HepG2 (cell line): ENCODE measurements around the gene TSC22D4. TPM values are rescaled to one million over a fixed set of nuclear protein-coding genes. Genes with fewer than 3 reads are reported as not detected.
A peak's percentile ranks its signal among the peaks of the same experiment; 100 is the strongest.

ENCODE experiments used
- ATAC-seq: fragments of 200-7000 bp; cut with Tn5 transposase; 3 replicates; pipeline ENCODE4 v1.9.1; 2020; ENCODE audit warnings: mild to moderate bottlenecking, moderate library complexity
- BruUV-seq: library from RNA; stranded (reverse); fragments of 400-500 nt; replicated peaks from 2 replicates; lab custom pipeline; 2021; lab: Mats Ljungman, UMichigan
- CTCF ChIA-PET: fragments of 300-600 bp; formaldehyde crosslinking; extraction: SDS; loops from one replicate; lab custom pipeline; 2021; ENCODE audit warnings: low total read pairs, inconsistent platforms, low intra/inter-chr PET ratio; lab: Yijun Ruan, JAX
- POLR2A ChIA-PET: fragments of 350-600 bp; sonication (Branson Sonifier 250); formaldehyde crosslinking; loops from one replicate; lab custom pipeline; 2020; ENCODE audit warnings: antibody characterized with exemption, inconsistent platforms; lab: Yijun Ruan, JAX
- DNase-seq: peaks from one replicate; pipeline ENCODE4 v3.0.0-alpha.2; 2015; ENCODE audit warnings: low spot score
- FAIRE-seq: peaks from 3 replicates; lab custom pipeline; 2011; peaks lifted over from hg19 to GRCh38; lab: Jason Lieb, UNC
- H2AFZ ChIP-seq: one replicate; pipeline ENCODE4 v1.6.1; 2011; ENCODE audit warnings: low read length, inconsistent platforms
- H3K27ac ChIP-seq: fragments of 300-600 bp; 3 replicates; pipeline ENCODE4 v1.8.0; 2011; ENCODE audit warnings: mixed run types, mild to moderate bottlenecking, mixed read lengths, low read length, inconsistent platforms; ENCODE audit not compliant: insufficient read depth; ENCODE audit errors: extremely low read length
- H3K27me3 ChIP-seq, 2 experiments: fragments of 200-600 bp in 1 of 2; 2 replicates in 1 of 2; 3 replicates in 1 of 2; pipeline versions ENCODE4 v1.6.0 to v1.8.0; 2011; ENCODE audit warnings: low read length in 2 of 2, mild to moderate bottlenecking in 2 of 2, moderate library complexity in 2 of 2, inconsistent platforms in 1 of 2; ENCODE audit not compliant: insufficient read depth in 2 of 2, control insufficient read depth in 1 of 2
- H3K36me3 ChIP-seq, 2 experiments: fragments of 200-600 bp in 1 of 2; replicated peaks in 1 of 2; 2 replicates in 1 of 2; 3 replicates in 1 of 2; pipeline versions ENCODE4 v1.5.1 to v1.8.0; 2011; ENCODE audit warnings: low read length in 2 of 2, inconsistent platforms in 1 of 2; ENCODE audit not compliant: insufficient read depth in 2 of 2, control insufficient read depth in 1 of 2
- H3K4me1 ChIP-seq: 2 replicates; pipeline ENCODE4 v1.5.1; 2012; ENCODE audit warnings: low read length, inconsistent platforms; ENCODE audit not compliant: insufficient read depth
- H3K4me2 ChIP-seq: 2 replicates; pipeline ENCODE4 v1.6.0; 2011; ENCODE audit warnings: low read depth, low read length, inconsistent platforms
- H3K4me3 ChIP-seq, 3 experiments: fragments of 200-600 bp in 1 of 3; sonication (generic), shearing (Covaris generic) in 1 of 3; replicated peaks in 1 of 3; 2 replicates each; pipeline ENCODE4 v1.5.1; 2011 to 2016; ENCODE audit warnings: low read length in 3 of 3, inconsistent platforms in 2 of 3, low read depth in 2 of 3, mild to moderate bottlenecking in 2 of 3, control low read depth in 1 of 3, mixed read lengths in 1 of 3; ENCODE audit not compliant: insufficient read depth in 1 of 3
- H3K79me2 ChIP-seq: one replicate; pipeline ENCODE4 v1.6.1; 2011; ENCODE audit warnings: low read length, inconsistent platforms; ENCODE audit not compliant: insufficient read depth
- H3K9ac ChIP-seq: 2 replicates; pipeline ENCODE4 v1.6.0; 2011; ENCODE audit warnings: mild to moderate bottlenecking, low read depth, low read length, inconsistent platforms; ENCODE audit not compliant: insufficient read depth
- H3K9me3 ChIP-seq: 2 replicates; pipeline ENCODE4 v1.5.1; 2012; ENCODE audit warnings: mild to moderate bottlenecking, low read length
- H4K20me1 ChIP-seq: 2 replicates; pipeline ENCODE4 v1.6.0; 2011; ENCODE audit warnings: inconsistent platforms, mild to moderate bottlenecking, low read length, moderate library complexity; ENCODE audit not compliant: insufficient read depth
- ADNP ChIP-seq: sonication (generic); formaldehyde crosslinking; IDR thresholded peaks from 2 replicates; pipeline ENCODE4 v1.4.0; 2020; ENCODE audit warnings: missing genetic modification reagents
- CBX1 ChIP-seq: IDR thresholded peaks from one replicate; pipeline ENCODE4 v1.6.1; 2016; ENCODE audit warnings: antibody characterized with exemption, low read depth
- EEA1 ChIP-seq: sonication (generic); formaldehyde crosslinking; IDR thresholded peaks from 2 replicates; pipeline ENCODE4 v1.5.1; 2020; ENCODE audit warnings: mild to moderate bottlenecking, missing genetic modification reagents, borderline replicate concordance
- FOXM1 ChIP-seq: sonication (generic); formaldehyde crosslinking; IDR thresholded peaks from 2 replicates; pipeline ENCODE4 v1.5.0; 2020; ENCODE audit warnings: missing genetic modification reagents
- GATAD1 ChIP-seq: IDR thresholded peaks from 2 replicates; pipeline ENCODE4 v1.6.1; 2016; ENCODE audit warnings: missing genetic modification reagents, missing compliant biosample characterization
- HOXD1 ChIP-seq: sonication (generic); formaldehyde crosslinking; IDR thresholded peaks from 2 replicates; pipeline ENCODE4 v1.5.0; 2020; ENCODE audit warnings: missing genetic modification reagents
- ONECUT2 ChIP-seq: sonication (generic); formaldehyde crosslinking; IDR thresholded peaks from 2 replicates; pipeline ENCODE4 v1.4.0; 2020; ENCODE audit warnings: missing genetic modification reagents
- PHF20 ChIP-seq: sonication (generic); formaldehyde crosslinking; IDR thresholded peaks from 2 replicates; pipeline ENCODE4 v1.5.0; 2020; ENCODE audit warnings: mild to moderate bottlenecking, missing genetic modification reagents
- SMAD3 ChIP-seq: sonication (generic); formaldehyde crosslinking; IDR thresholded peaks from 2 replicates; pipeline ENCODE4 v1.4.0; 2020; ENCODE audit warnings: missing genetic modification reagents
- SNRNP70 ChIP-seq: fragments of 200-400 bp; formaldehyde crosslinking; IDR thresholded peaks from 2 replicates; pipeline ENCODE4 v1.6.1; 2017; ENCODE audit warnings: mild to moderate bottlenecking, low read depth, low read length, moderate library complexity
- SPEN ChIP-seq: sonication (generic); formaldehyde crosslinking; IDR thresholded peaks from 2 replicates; pipeline ENCODE4 v1.5.1; 2020; ENCODE audit warnings: low read depth, mild to moderate bottlenecking, missing genetic modification reagents
- ZFP36L2 ChIP-seq: sonication (generic); formaldehyde crosslinking; IDR thresholded peaks from 2 replicates; pipeline ENCODE4 v1.4.0; 2020; ENCODE audit warnings: missing genetic modification reagents
- ZNF496 ChIP-seq: sonication (generic); formaldehyde crosslinking; IDR thresholded peaks from 2 replicates; pipeline ENCODE4 v1.8.1; 2023; ENCODE audit warnings: mild to moderate bottlenecking, moderate library complexity, missing genetic modification reagents; ENCODE audit not compliant: insufficient replicate concordance
- ZNF547 ChIP-seq: sonication (generic); formaldehyde crosslinking; IDR thresholded peaks from 2 replicates; pipeline ENCODE4 v1.5.1; 2020; ENCODE audit warnings: mild to moderate bottlenecking, missing genetic modification reagents
- ZNF646 ChIP-seq: sonication (generic); formaldehyde crosslinking; IDR thresholded peaks from 2 replicates; pipeline ENCODE4 v1.9.0; 2021; ENCODE audit warnings: mild to moderate bottlenecking, missing genetic modification reagents
- ZNF678 ChIP-seq: sonication (generic); formaldehyde crosslinking; IDR thresholded peaks from 2 replicates; pipeline ENCODE4 v1.4.0; 2020; ENCODE audit warnings: mild to moderate bottlenecking, missing genetic modification reagents
- ZNF709 ChIP-seq: sonication (generic); formaldehyde crosslinking; IDR thresholded peaks from 2 replicates; pipeline ENCODE4 v1.5.0; 2020; ENCODE audit warnings: mild to moderate bottlenecking, missing genetic modification reagents
- ZNF841 ChIP-seq: sonication (generic); formaldehyde crosslinking; IDR thresholded peaks from 2 replicates; pipeline ENCODE4 v1.8.1; 2023; ENCODE audit warnings: missing genetic modification reagents, borderline replicate concordance
- ZNF883 ChIP-seq: sonication (generic); formaldehyde crosslinking; IDR thresholded peaks from 2 replicates; pipeline ENCODE4 v1.5.1; 2020; ENCODE audit warnings: mild to moderate bottlenecking, missing genetic modification reagents; ENCODE audit errors: not compliant biosample characterization
- WGBS: methylation state at CpG from one replicate; pipeline ENCODE4 v1.1.6; 2017; ENCODE audit warnings: low lambda C conversion rate; 5-methylcytosine and 5-hydroxymethylcytosine counted together
- in situ Hi-C: cut with HindIII; loops from 2 replicates; pipeline ENCODE4 v1.10.0; 2017; ENCODE audit warnings: low pct_unique_long_range_greater_than_20kb; ENCODE audit not compliant: extremely low pct_ligation_motif_present
- intact Hi-C: fragments of 100-400 bp; cut with micrococcal nuclease; formaldehyde crosslinking; loops from one replicate; pipeline ENCODE4 v1.10.0; 2022; ENCODE audit not compliant: unreplicated experiment
- polyA plus RNA-seq, 8 experiments: library from polyadenylated mRNA; depleted of rRNA in 3 of 8; stranded (reverse) in 7 of 8; unstranded in 1 of 8; fragments of >200 nt; fragmentation: Illumina TruSeq in 4 of 8; extraction: Trizol in 4 of 8; gene quantifications; 2 replicates each; pipeline versions ENCODE4 v1.2.1 to v1.2.3, GENCODE V29; 2011 to 2016; ENCODE audit warnings: low read depth in 4 of 8, missing spikeins in 1 of 8, mixed read lengths in 1 of 8; ENCODE audit not compliant: insufficient read depth in 1 of 8
- total RNA-seq, 5 experiments: library from RNA; depleted of rRNA; stranded (reverse); fragments of >200 nt; fragmentation: Illumina TruSeq; extraction: Trizol; gene quantifications; 2 replicates each; pipeline ENCODE4 v1.2.3, GENCODE V29; 2016; ENCODE audit warnings: low read depth in 1 of 5

Gene TSC22D4
- total and polyA plus RNA-seq, 2 of the 13 experiments (the other 11 are each of a cell fraction or from before 2014, with no cell fraction given): 7.7 to 8.7 TPM

GRCh38 chr7:100482728-100483089, 3.7 kb upstream of the TSC22D4 start (continued):
- TF ChIP-seq ZNF547 (CRISPR knock-in tag) (no peak), FOXM1 (no peak), GATAD1 (CRISPR knock-in tag) (no peak), SPEN (CRISPR knock-in tag) (no peak), ADNP (CRISPR knock-in tag) (peak; percentile 59; the same call in 1 of the 2 replicates), ZNF709 (CRISPR knock-in tag) (0 out of 2 replicates have a peak, but pooled peaks have one; percentile 61), ZNF496 (CRISPR knock-in tag) (no peak), SNRNP70 (no peak), SMAD3 (CRISPR knock-in tag) (no peak), HOXD1 (CRISPR knock-in tag) (no peak), ONECUT2 (CRISPR knock-in tag) (no peak), ZNF883 (CRISPR knock-in tag) (no peak), ZNF841 (CRISPR knock-in tag) (no peak), ZFP36L2 (CRISPR knock-in tag) (no peak)
- TF ChIP-seq, all 625 proteins: peak for 10

GRCh38 chr7:100481466-100481865, 2.5 kb upstream of the TSC22D4 start:
- in situ Hi-C loops (no loop called here), intact Hi-C loops (loop anchor here (5.0 kb wide), 1 partner anchor 701 kb away; the partner anchor contains the start of gene NAT16)
- no peak for FAIRE-seq
- Histone ChIP-seq H3K4me1 (peaks cover 51% of the 10 kb centered on the region), H3K4me3 (no peak overlapping the region), H4K20me1 (no peaks in the 10 kb centered on the region), H3K27ac (no peak overlapping the region), H2AFZ (no peak overlapping the region), H3K79me2 (peaks cover 1% of the 10 kb centered on the region), H3K9ac (no peak overlapping the region), H3K27me3 (peaks cover 2 to 37% of the 10 kb centered on the region in 2 experiments; a peak in 3 of 5 replicates), H3K9me3 (no peaks in the 10 kb centered on the region), H3K4me2 (no peak overlapping the region), H3K36me3 (no peaks in the 10 kb centered on the region)
- no peak for ATAC-seq
- POLR2A ChIA-PET: interaction anchor here (0.8 kb wide), 1 partner anchor 16 kb away, joined by 3 read pairs; no protein-coding TSS in a partner anchor
- CTCF ChIA-PET: interaction anchor here (3.3 kb wide), 1 partner anchor 12 kb away, joined by 32 read pairs; no protein-coding TSS in a partner anchor
- DNase-seq: no peak
- WGBS: 10% methylated on average over 1 of the region's 1 CpG
- no TSS peak for BruUV-seq
- no peak for TF ChIP-seq EEA1 (CRISPR knock-in tag)
- no peak for TF ChIP-seq PHF20 (CRISPR knock-in tag)
- no peak for TF ChIP-seq CBX1
- no peak for TF ChIP-seq ZNF678 (CRISPR knock-in tag)
- no peak for TF ChIP-seq ZNF646
